Endothelial cell of umbilical vein (primary cell): Measurements from ENCODE around the gene GSE1. TPM values are rescaled to one million over a fixed set of nuclear protein-coding genes. Genes with fewer than 3 reads are reported as not detected.

Experiments used
- BruUV-seq: library from RNA; stranded (reverse); fragments of 400-500 nt; replicated peaks from 2 replicates; lab custom pipeline; 2021; lab: Mats Ljungman, UMichigan
- CTCF ChIA-PET: fragments of 300-600, 350-600 bp; sonication (Branson Sonifier 250); formaldehyde crosslinking; loops from one replicate; lab custom pipeline; 2021; ENCODE audit warnings: antibody characterized with exemption, inconsistent platforms; lab: Charles Lee
- POLR2A ChIA-PET: fragments of 300-600, 350-600 bp; sonication (Branson Sonifier 250); formaldehyde crosslinking; loops from one replicate; lab custom pipeline; 2021; ENCODE audit warnings: antibody characterized with exemption, inconsistent platforms; lab: Charles Lee
- DNase-seq: peaks from one replicate; pipeline ENCODE4 v3.0.0-alpha.2; 2011; ENCODE audit warnings: low read depth, low spot score
- FAIRE-seq: peaks from 2 replicates; lab custom pipeline; 2011; peaks lifted over from hg19 to GRCh38; lab: Jason Lieb, UNC
- H2AFZ ChIP-seq: 2 replicates; pipeline ENCODE4 v1.6.0; 2012; ENCODE audit warnings: low read depth, low read length, control low read depth, inconsistent platforms
- H3K27ac ChIP-seq: 2 replicates; pipeline ENCODE4 v1.5.1; 2011; ENCODE audit warnings: low read depth, mild to moderate bottlenecking, control low read depth, low read length, moderate library complexity; ENCODE audit not compliant: insufficient read depth
- H3K27me3 ChIP-seq, 2 experiments: 2 replicates each; pipeline versions ENCODE4 v1.6.0 to v1.6.1; 2011; ENCODE audit warnings: low read length in 2 of 2, mixed read lengths in 1 of 2; ENCODE audit not compliant: control insufficient read depth in 2 of 2, insufficient read depth in 2 of 2
- H3K36me3 ChIP-seq, 2 experiments: 2 replicates in 1 of 2; 3 replicates in 1 of 2; pipeline ENCODE4 v1.5.1; 2011; ENCODE audit warnings: low read length in 2 of 2, mild to moderate bottlenecking in 1 of 2, moderate library complexity in 1 of 2; ENCODE audit not compliant: control insufficient read depth in 2 of 2, insufficient read depth in 2 of 2; ENCODE audit errors: extremely low read depth in 1 of 2
- H3K4me1 ChIP-seq: 3 replicates; pipeline ENCODE4 v1.5.1; 2011; ENCODE audit warnings: mild to moderate bottlenecking, low read length; ENCODE audit not compliant: control insufficient read depth, insufficient read depth; ENCODE audit errors: extremely low read depth
- H3K4me2 ChIP-seq: 2 replicates; pipeline ENCODE4 v1.6.1; 2011; ENCODE audit warnings: low read length, control low read depth, mixed read lengths; ENCODE audit not compliant: insufficient read depth
- H3K4me3 ChIP-seq, 3 experiments: fragments of 200-600 bp in 1 of 3; sonication (generic), shearing (Covaris generic) in 1 of 3; replicated peaks in 1 of 3; 2 replicates each; pipeline ENCODE4 v1.5.1; 2011 to 2016; ENCODE audit warnings: control low read depth in 3 of 3, low read length in 3 of 3, mild to moderate bottlenecking in 2 of 3, inconsistent platforms in 1 of 3, low read depth in 1 of 3, moderate library complexity in 1 of 3; ENCODE audit not compliant: insufficient read depth in 1 of 3
- H3K79me2 ChIP-seq: 2 replicates; pipeline ENCODE4 v1.6.0; 2012; ENCODE audit warnings: low read length, inconsistent platforms; ENCODE audit not compliant: control insufficient read depth, insufficient read depth
- H3K9ac ChIP-seq: replicated peaks from 2 replicates; pipeline ENCODE3; 2011; ENCODE audit warnings: low read length, control low read depth; ENCODE audit not compliant: insufficient read depth; ENCODE audit errors: extremely low read depth
- H3K9me1 ChIP-seq: replicated peaks from 3 replicates; pipeline ENCODE4 v1.6.0; 2011; ENCODE audit warnings: mild to moderate bottlenecking, low read length; ENCODE audit not compliant: control insufficient read depth, insufficient read depth; ENCODE audit errors: extremely low read depth
- H3K9me3 ChIP-seq: replicated peaks from 2 replicates; pipeline ENCODE4 v1.5.1; 2012; ENCODE audit warnings: low read length, inconsistent platforms; ENCODE audit not compliant: control insufficient read depth, insufficient read depth
- H4K20me1 ChIP-seq: replicated peaks from 2 replicates; pipeline ENCODE3; 2011; ENCODE audit warnings: mild to moderate bottlenecking, low read length; ENCODE audit not compliant: control insufficient read depth, insufficient read depth; ENCODE audit errors: extremely low read depth
- CTCF ChIP-seq, 2 donors: IDR thresholded peaks; 1 replicate in 1 of 2; 2 replicates in 1 of 2; pipeline ENCODE4 v1.5.1; 2011; ENCODE audit warnings: low read length in 2 of 2, mild to moderate bottlenecking in 2 of 2, moderate library complexity in 2 of 2, control low read depth in 1 of 2, inconsistent platforms in 1 of 2, low read depth in 1 of 2; ENCODE audit not compliant: insufficient read depth in 1 of 2; ENCODE audit errors: extremely low read depth in 1 of 2
- EZH2 ChIP-seq: IDR thresholded peaks from 2 replicates; pipeline ENCODE4 v1.6.1; 2012; ENCODE audit warnings: borderline replicate concordance, low read depth, mild to moderate bottlenecking, moderate library complexity, low read length, inconsistent platforms; ENCODE audit not compliant: severe bottlenecking
- FOS ChIP-seq: IDR thresholded peaks from 2 replicates; pipeline ENCODE4 v1.6.1; 2011; ENCODE audit warnings: mild to moderate bottlenecking, low read length, moderate library complexity, borderline replicate concordance; ENCODE audit not compliant: insufficient read depth
- GATA2 ChIP-seq: IDR thresholded peaks from 2 replicates; pipeline ENCODE4 v1.7.0; 2011; ENCODE audit warnings: low read depth, mild to moderate bottlenecking, moderate library complexity, mixed read lengths, low read length; ENCODE audit not compliant: insufficient read length, insufficient read depth
- JUN ChIP-seq: IDR thresholded peaks from 2 replicates; pipeline ENCODE4 v1.6.1; 2011; ENCODE audit warnings: borderline replicate concordance, low read depth; ENCODE audit not compliant: insufficient read length, insufficient read depth
- MAX ChIP-seq: IDR thresholded peaks from 2 replicates; pipeline ENCODE4 v1.6.1; 2011; ENCODE audit not compliant: insufficient read depth, insufficient read length
- MYC ChIP-seq: IDR thresholded peaks from one replicate; pipeline ENCODE4 v1.6.1; 2011; ENCODE audit warnings: mild to moderate bottlenecking, low read depth, low read length
- POLR2A ChIP-seq: IDR thresholded peaks from 2 replicates; pipeline ENCODE4 v1.6.1; 2012; ENCODE audit warnings: low read depth, mild to moderate bottlenecking, control low read depth, low read length
- POLR2AphosphoS5 ChIP-seq: IDR thresholded peaks from 2 replicates; pipeline ENCODE4 v1.6.1; 2012; ENCODE audit warnings: low read depth, mild to moderate bottlenecking, control low read depth, low read length, moderate library complexity; ENCODE audit not compliant: insufficient read depth
- dilution Hi-C: fragments of 300-500 bp; cut with MboI; formaldehyde crosslinking; loops from one replicate; pipeline ENCODE4 v1.15.0; 2019; ENCODE audit warnings: low sequenced_read_pairs; ENCODE audit not compliant: extremely low pct_ligation_motif_present
- intact Hi-C: fragments of 100-400 bp; cut with micrococcal nuclease; formaldehyde crosslinking; loops from one replicate; pipeline ENCODE4 v1.10.0; 2022
- polyA plus RNA-seq, 4 experiments: library from polyadenylated mRNA; depleted of rRNA in 3 of 4; stranded (reverse) in 3 of 4; unstranded in 1 of 4; fragments of >200 nt; gene quantifications; 2 replicates each; pipeline versions ENCODE4 v1.2.1 to v1.2.3, GENCODE V29; 2011 to 2012; ENCODE audit warnings: missing spikeins in 1 of 4
- total RNA-seq: library from RNA; stranded (reverse); gene quantifications from 2 replicates; pipeline ENCODE4 v1.2.3, GENCODE V29; 2021

Gene GSE1
- total and polyA plus RNA-seq, 2 donors (not counting 3 experiments of a cell fraction or from before 2014, with no cell fraction given) = 4.2 to 18.3 TPM

- H3K36me3 ChIP-seq = no peaks in the 10 kb centered on the region
- POLR2A ChIA-PET = no interaction called here
- no peak overlapping the region for H3K4me3 ChIP-seq
- no peaks in the 10 kb centered on the region for H3K4me1 ChIP-seq
- no peak overlapping the region for H3K9ac ChIP-seq
- no peak for DNase-seq
- H2AFZ ChIP-seq = no peak overlapping the region
- BruUV-seq = no TSS peak
- intact Hi-C loops = no loop called here
- no peak overlapping the region for H3K4me2 ChIP-seq
- H3K27me3 ChIP-seq = no peaks in the 10 kb centered on the region
- FAIRE-seq = no peak
- no peaks in the 10 kb centered on the region for H3K9me1 ChIP-seq
- TF ChIP-seq MAX (no peak), POLR2AphosphoS5 (no peak), MYC (no peak), CTCF (IDR thresholded peaks at IDR 0.05; ENCODE audit: extremely low read depth in 1 of 2, insufficient read depth in 1 of 2, low read depth in 1 of 2, low read length in 2 of 2) (no peak), FOS (no peak), JUN (no peak), POLR2A (no peak), GATA2 (no peak), EZH2 (no peak)
- CTCF ChIA-PET = interaction anchor here (1.2 kb wide), 1 partner anchor 39 kb away, joined by 3 read pairs; no protein-coding TSS in a partner anchor
- no peaks in the 10 kb centered on the region for H3K79me2 ChIP-seq
- no peaks in the 10 kb centered on the region for H3K9me3 ChIP-seq
- H3K27ac ChIP-seq = no peak overlapping the region
- H4K20me1 ChIP-seq = no peaks in the 10 kb centered on the region
- dilution Hi-C loops = no loop called here
These were observed 18.7 kb upstream of the GSE1 start for GRCh38 chr16:85594273-85594977.
